CD4-positive, alpha-beta T cell treated with Interleukin-10 for 1 hour (primary cell): ENCODE measurements around the gene CERS2.

Experiments used
- DNase-seq: peaks from one replicate; pipeline ENCODE4 v3.0.0-alpha.2; 2020

Gene CERS2, protein sequence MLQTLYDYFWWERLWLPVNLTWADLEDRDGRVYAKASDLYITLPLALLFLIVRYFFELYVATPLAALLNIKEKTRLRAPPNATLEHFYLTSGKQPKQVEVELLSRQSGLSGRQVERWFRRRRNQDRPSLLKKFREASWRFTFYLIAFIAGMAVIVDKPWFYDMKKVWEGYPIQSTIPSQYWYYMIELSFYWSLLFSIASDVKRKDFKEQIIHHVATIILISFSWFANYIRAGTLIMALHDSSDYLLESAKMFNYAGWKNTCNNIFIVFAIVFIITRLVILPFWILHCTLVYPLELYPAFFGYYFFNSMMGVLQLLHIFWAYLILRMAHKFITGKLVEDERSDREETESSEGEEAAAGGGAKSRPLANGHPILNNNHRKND

DNA sequence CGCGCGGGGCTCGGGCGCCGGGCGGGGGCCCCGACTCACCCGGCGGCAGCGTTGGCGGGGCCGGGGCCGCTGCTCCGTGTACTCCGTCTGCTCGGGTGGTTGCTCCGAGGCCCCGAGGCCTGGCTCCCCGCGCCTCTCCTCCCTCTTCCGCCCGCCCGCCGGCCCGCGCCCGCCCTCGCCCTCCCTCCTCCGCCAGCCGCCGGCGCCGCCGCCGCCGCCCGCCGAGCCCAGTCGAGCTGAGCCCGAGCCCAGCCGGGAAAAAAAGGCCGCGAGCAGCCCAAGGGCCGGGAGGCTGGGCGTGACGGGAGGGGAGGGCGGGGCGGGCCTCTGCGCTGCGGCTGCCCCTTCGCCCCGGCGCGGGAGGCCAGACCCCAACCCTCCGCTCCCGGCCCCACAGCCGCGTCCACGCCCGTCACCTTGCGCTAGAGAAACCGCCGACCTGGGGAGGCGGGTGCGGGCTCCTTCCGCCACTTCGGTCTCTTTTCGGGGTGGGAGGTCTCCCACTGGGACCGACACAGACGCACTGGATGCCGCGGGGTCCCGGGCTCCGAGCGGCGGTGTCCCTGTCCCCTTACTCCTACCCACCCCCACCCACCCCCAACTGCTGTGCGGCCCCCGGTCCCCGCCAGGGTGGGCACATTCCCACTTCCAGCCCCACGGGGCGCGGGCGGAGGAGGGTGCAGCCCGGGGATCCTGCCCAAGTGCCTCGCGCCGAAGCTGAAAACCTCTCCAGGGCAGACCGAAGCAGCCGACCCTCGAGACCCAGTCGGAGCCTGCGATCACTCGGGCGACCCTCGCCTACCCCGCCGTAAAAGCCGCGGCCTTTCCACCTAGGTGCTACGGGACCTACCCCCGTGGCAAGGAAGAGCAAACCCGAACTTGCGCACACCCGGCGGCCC, at the start of gene CERS2:
CERS2 (minus strand) TSS at position 256 of the 899 bp plus-strand sequence. CDS start 5,745 bp downstream, outside the sequence.
- DNase-seq = peak; percentile 82

DNA sequence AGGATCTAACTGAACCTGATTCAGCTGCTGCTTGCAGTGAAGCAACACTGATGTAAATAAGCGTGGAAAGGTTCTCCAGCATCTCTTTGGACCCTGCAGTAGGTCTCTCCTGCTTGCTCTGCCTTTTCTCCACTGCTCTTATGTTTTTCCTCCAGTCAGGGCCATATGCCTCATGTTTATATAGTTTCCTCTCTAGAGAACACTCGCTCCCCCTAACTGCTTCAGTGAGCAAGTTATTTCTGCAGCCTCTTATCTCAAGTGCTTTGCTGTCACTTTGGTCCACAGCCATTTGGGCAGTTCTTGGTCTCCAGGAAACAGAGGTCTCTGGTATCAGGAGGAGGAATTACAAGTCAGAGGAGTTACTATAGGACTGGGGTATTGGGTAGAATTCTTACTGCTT, 38.9 kb upstream of the CERS2 start:
- DNase-seq = no peak

DNA sequence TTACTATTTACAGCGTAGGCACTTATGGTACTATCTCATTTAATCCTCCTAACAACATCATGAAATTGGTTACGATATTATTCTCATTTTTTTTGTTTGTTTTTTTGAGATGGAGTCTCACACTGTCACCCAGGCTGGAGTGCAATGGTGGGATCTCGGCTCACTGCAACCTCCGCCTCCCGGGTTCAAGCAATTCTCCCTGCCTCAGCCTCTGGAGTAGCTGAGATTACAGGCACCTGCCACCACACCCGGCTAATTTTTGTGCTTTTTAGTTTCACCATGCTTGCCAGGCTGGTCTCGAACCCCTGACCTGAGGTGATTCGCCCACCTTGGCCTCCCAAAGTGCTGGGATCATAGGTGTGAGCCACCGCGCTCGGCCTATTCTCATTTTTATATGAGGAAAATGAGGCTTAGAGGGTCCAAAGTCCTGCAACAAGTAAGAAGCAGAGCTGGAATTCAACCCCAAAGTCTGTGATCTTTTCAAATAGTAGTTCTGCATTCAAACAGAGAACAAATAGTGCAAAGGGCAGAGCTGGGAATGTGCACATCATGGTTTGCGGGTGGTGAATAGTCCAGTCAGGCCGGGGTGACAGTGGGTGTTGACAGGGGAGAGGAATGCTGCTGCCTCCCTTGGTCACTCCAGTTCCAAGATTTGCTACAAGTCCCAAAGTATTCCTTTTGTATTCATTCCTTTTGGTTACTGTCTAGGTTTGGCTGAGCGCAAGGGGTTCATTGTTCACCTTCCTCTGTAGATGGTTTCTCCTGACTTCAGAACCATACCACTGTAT, 38.2 kb upstream of the CERS2 start:
- no peak for DNase-seq

DNA sequence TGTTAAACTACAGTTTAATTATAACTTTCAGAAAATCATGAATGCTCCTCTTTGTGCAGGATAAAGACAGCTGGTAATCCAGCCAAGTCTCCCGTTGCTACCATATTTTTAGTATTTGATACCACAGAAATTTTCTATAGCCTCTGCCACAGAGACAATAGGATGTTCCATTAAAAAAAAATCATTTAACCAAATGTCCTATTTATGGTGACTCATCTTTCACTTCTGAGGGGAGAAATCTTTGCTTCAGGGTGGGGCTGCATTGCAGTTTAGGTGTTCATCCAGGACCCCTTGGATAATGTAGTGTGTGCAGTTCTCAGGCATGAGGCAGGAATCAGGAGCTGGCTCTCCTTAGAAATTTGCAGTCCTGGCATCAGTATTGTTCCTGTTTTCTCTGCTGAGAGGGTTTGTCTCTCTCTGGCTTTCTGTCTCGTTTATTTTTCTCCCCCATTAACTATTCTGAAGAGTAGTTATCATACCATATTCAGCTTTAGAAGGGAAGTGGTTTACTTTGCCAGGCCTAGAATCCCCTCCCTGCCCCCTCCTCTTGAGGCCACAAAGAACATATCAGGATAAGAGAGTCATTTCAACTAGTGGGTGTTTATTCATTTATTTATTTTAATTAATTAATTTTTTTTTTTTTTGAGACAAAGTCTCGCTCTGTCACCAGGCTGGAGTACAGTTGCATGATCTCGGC, 36.7 kb upstream of the CERS2 start:
- DNase-seq = no peak

DNA sequence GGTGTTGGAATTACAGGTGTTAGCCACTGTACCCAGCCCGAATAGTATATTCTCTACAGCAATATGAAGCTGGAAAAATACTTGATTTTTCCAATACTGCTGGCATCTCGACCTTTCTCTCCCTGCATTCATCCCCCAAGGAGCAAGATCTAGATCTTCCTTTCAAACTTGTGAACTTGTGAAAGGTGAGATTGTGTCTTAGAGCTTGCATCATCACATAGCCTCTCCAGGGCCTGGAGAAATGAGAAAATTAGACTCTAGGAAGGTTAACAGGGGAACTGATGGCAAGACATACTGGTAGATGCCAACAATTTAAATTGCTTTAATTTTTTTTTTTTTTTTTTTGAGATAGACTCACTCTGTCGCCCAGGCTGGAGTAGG, 35.7 kb upstream of the CERS2 start:
- DNase-seq = no peak

DNA sequence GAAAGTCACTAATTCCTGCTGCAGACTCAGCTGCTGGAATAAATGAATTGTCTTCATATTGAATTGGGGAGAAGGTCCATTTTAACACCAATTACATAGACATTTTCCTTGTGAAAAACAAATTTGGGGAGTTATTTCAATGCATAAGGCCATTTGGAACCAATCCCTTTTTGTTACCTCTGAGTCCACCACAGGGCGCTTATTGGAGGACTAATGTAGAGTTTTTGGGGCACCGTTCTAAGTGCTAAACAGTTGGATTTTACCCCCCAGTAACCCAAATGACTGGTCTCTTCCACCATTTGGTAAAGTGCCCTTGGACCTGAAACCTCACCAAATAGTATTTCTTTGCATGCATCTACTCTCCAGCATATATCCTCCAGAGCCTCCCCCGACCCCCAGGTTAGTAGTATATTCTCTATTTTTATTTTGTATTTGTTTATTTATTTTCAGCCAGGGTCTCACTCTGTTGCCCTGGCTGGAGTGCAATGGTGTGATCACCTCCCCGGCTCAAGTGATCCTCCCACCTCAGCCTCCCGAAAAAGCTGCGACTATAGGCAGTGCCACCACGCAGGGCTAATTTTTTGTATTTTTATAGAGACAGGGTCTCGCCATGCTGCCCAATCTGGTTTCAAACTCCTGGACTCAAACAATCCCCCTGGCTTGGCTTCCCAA, 35.2 kb upstream of the CERS2 start:
- DNase-seq = no peak

DNA sequence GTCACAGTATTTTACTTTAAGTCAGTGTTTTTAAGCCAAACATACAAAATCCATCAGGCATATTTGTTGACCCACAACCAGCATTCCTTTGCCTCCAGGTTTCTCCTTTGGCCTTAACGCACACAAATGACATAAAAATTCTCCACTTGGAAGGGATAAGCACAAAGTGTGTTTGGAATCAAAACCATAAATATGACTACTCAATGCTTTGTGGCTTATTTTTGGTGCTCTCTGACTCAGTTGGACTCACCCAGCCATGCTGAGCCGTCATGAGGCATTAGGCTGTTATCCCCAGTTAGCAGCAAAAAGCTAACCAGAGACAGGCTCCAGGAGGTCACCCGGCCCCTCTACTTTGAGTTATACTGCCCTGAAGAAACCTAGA, 34.6 kb upstream of the CERS2 start:
- DNase-seq = no peak

DNA sequence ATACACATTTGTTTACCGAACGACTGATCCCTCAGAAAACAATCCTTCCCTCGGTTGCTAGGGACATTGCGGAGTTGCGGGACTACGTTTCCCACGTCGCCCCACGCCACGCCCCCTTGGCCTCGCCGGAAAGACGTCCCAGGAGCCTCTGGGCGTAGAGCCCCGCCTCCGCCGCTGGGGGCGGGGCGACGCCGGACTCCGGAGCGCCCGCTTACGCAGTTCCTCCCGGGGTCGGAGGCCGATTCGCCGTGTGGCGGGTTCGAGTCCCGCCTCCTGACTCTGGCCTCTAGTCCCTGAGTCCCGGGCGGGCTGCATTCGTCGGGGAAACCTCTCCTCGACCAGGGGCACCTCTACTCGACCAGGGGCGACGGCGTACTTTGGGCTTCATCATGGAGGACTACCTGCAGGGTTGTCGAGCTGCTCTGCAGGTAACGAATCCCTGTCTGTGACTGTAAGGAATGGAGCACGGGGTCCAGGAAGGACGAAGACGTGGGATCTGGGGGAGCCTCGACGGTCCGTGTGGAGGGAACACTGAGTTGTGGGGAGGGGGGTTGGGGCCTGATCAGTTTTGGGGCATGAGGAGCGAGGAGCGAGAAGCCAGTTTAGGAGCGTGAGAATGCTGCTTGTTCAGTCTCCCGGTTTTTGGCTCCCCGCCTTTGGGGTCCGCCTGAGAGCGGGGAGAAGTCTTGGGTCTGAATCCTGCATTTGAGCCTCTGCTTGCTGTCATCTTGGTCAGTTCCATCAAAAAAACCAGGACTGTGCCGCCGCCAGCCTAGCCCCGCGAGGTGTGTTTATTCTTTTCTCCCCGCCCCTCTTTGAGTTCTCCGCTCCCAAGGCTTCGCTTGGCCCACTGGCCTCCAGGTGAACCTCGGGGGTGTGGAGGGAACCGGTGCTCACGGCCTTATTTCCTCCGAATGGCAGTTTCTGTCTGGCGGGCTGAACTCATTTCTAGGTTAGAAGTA, 33.9 kb upstream of the CERS2 start, which contains the start of gene PRUNE1:
PRUNE1 (plus strand) TSS at position 206 of the 962 bp plus-strand sequence; CDS start at position 390, 184 bp downstream.
- DNase-seq = peak; percentile 99

DNA sequence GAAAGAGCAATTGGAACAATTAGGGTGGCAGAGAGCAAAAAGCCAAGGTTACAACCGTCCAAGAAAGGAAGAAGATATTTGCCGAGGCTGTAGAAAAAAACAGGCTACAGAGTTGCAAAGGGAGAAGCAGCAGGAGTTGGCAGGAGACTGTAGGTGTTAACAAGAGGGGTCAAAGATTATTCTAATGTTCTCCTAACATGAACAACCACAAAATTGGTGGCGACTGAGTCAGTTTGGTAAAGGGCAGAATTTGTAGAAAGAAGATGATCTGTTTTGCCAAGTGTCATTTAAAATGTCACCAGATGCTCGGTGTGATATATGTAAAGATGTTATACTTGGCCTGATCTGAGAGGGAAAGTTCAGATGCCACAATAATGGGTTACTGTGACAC, 33.2 kb upstream of the CERS2 start:
- DNase-seq = no peak

DNA sequence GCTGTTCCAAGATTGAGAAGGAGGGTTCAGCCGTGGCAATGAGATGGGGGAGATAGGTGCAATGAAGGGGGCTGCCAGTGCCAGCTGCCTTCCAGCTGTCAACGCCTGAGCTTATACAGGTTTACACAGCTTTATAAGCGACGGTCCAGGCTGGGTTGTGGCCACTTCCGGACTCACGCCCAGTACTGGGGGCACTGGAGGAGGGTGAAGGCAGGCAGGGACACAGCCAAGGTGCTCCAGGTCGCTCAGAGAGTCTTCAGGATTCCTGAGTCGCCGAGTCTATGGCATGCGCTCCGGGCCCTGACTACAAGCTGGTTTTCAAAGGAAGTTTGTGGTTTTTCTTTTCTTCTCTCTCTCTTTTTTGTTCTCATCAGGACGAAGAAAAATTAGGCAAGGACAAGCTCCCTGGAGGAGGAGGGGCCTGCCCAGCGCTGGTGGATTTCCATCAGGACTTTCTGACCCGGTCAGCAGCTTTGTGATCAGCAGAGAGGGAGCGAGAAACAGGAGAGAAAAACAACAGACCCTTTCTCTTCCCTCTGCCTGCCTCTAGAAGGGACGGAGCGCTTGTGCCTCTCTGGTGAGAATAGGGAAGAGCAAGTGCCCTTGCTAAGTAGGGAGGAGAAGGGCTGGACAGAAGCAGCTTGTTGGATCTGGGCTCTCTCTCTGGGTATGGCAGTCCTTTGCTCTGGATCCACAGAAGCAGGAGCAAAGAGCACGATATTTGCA, 31.9 kb upstream of the CERS2 start, which contains the start of gene MINDY1:
MINDY1 (minus strand) TSS at position 576 of the 726 bp plus-strand sequence. CDS start 4,285 bp downstream, outside the sequence.
- peak; percentile 53 for DNase-seq

DNA sequence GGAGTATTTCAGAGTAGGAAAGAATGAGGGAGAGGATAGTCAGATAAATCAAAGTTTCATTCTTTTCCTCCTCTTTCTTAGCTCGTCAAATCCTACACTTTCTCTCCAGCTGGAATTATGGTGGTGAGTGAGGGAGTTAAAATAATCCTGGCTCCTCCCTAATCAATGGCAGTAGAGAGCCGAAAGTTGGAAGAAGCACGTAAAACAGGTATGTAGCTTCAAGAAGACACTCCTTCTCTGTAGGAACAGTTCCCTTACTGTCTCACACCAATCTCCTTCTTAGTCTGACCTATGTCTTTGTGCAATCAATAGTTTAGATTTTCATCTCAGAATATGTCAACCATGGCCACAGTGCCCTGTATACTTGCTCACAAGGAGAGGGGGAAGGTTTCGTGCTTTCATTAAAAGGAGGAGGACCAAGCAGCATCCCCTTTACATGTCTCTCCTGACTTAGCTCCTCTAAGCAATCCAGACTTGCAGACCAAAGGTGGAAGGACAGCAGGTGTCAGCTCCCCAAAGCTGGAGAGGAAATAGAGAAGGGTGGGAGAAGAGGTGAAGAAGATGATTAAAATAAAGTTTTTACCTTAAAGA, 31.2 kb upstream of the CERS2 start:
- DNase-seq = no peak

DNA sequence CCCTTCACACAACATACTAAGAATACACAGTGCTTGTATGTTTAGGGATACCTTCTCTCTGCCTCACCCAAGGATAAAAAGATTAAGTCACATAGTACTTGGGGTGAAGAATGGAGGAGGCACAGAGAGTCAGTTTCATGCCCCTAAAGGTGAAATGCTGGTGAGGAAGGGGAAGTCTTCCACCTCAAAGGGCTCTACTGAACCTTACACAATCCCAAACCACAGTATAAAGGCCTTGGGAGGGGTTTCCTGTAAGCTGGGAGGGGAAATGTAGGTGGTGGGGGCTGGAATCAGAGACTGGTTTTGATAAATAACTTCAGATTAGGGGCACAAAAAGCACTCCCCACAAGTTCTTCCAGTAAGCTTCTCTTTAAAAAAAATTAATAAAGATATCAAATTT, 28.5 kb upstream of the CERS2 start:
- peak; percentile 51 for DNase-seq

DNA sequence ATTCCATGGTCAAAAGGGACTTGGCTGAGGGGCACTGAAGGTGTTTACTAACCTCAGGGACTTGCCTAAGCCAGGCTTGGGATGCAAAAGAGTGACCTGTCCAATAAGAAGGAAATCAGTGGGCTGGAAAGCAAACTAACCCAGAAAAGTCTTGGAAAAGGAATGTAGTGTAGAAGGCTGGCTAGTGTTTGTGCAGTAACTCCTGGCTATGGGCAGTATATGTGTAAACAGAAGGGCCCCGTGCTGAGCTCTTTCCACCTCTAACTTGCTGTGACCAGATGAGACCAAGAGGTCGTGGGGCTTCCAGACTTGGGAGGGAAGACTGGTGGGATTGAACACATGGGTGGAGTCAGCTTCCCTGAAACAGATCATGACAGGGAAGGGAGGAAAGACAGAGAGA, 28.0 kb upstream of the CERS2 start:
- no peak for DNase-seq

DNA sequence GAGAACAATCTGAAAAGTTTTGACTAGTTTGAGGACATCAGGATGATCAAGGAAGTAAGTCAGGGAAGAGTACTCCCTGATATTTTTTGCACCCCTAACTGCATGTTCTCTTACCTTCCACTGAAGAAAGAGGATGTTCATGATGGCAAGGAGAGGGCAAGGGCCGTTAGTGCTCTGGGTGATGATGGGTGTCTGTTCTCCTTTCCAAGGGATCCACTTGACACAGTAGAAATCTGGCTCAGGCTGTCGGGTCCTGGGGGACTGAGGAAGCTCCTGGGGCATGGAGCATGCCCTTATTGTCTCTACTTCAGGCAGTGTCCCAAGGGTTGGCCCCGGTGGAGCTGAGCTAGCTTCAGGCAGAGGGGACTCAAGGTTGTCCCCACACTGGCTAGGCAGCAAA, 27.4 kb upstream of the CERS2 start:
- DNase-seq = no peak

DNA sequence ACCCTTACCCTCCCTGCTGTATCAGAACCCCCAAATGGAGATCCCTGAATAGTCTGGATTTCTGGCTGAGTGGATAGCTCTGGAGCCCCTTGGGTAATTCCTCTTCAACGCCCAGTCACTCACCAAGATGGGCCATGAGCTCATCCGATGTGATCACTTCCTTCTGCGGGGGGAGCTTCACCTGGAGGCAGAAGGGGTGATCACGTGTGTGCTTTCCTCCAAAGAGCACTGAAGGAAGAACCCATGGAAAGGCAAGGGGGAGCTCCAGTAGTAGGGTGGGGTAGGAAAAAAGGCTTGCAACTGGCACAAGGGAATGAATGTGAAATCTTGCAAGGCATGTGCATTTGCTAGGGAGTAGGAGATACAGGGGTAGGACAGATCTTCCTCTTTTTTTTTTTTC, 27.0 kb upstream of the CERS2 start:
- no peak for DNase-seq

DNA sequence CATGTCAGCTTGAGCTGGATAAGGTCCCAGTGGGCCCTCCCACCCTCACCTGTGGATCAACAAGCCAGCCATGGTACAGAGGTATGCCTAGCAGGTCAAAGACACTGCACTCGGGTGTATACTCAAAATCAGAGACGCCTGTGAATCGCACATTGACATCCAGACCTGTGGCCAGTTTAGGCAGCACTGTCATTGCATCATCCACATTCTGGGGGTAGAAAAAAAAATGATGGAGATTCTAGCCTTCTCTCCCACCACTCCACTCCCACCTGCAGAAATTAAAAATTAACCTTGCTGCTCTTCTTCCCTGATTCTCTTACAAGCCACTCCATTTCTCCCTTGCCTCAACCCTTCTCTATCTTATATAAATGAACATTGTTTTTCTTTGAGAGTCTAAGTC, 25.8 kb upstream of the CERS2 start:
- no peak for DNase-seq

DNA sequence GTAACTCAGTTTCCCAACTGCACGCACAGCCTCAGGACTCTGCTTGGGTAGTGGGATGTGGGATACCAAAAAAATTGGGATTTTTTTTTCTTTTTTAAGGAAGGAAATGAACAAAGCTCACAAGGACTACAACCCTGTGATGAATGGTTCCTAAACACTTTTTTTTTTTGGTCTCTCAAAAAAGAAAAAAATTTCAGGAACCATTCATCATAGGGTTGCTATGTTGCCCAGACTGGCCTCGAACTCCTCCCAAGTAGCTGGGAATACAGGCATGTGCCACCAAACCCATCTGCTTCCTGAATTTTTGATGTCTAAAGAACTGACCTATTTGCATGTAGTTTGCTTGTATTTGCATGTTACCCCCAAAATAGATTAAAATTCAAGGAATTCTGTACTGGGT, 25.3 kb upstream of the CERS2 start:
- DNase-seq = no peak

DNA sequence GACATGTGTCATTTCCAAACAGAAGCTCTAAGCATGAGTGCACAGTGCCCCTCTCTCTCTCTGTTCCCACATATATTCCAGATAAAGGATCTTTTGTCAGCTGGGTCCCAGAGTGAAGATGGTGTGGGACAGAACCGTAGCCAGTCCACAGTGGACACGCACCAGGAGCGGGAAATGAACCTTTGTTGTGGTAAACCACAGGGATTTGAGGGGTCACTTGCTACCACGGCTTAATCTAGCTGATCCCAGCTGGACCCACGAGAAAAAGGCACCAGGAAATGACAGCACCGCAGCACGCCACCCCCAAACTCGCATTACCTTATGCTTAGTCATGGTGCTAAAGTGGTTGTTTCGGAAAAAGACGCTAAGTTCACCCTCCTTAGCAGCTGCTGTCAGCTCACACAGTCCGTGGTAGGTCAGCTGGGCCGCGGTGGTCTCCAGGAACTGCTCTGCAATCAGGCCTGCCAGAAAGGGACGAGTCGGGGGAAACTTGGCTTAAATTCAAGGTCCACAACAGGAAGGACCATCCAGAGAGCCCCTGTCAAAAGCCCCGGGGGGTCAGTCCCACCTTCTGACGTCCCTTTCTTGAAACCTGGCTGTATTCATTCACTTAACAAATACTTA, 24.5 kb upstream of the CERS2 start:
- DNase-seq = no peak

DNA sequence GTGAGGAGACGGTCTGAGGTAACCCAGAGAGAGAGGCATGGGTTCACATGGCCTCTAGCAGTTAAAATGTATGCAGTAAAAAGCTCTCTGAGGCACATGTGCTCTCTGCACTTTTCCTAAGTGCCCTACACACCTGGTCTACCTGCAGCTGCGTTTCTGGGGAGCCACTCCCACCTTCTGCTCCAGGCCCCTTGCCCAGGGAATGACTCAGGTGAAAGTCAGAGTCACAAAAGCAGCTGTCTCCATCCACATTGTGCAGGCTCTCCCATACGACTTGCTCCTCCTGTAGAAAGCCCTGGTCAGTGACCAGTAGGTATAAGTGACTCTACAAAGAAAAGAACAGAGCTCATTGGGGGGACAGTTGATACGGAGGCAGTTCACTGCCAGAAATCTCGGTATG, 23.3 kb upstream of the CERS2 start:
- no peak for DNase-seq
